ENCODE results near the gene GTF3C4.

GRCh38 chr9:132663117-132663516 is 7.1 kb upstream of the GTF3C4 start:
- TF ChIP-seq CTCF (IDR thresholded peaks at IDR 0.05) (no peak), POLR2A (IDR thresholded peaks at IDR 0.05) (no peak)
